Activated T-cell treated with anti-CD3 and anti-CD28 coated beads, Interleukin-2, amount 50 U/mL, for 1 hour (primary cell): ENCODE data around the gene ANKRD63.

ENCODE experiments used
- DNase-seq: peaks from one replicate; pipeline ENCODE4 v3.0.0-alpha.2; 2020

ANKRD63 gene

DNA sequence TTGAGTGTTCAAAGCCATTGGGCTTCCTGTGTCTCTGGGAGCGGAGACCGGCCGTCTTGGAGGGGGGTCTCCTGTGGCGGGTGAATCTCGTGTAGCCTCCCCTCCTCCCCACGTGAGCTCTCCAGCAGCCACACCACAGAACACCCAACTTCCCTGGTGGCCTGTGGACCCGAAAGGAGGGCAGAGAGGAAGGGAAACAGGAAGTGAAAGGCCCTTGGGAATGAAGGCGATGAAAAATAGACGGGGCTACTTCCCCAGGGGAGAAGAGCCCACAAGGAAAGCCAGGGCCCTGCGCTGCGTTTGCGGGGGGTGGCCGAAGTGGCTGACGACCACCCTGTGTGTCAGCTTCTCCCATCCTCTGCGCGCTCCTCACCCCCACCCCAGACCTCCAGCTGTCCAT lies 5.4 kb downstream of the ANKRD63 start:
- no peak for DNase-seq

DNA sequence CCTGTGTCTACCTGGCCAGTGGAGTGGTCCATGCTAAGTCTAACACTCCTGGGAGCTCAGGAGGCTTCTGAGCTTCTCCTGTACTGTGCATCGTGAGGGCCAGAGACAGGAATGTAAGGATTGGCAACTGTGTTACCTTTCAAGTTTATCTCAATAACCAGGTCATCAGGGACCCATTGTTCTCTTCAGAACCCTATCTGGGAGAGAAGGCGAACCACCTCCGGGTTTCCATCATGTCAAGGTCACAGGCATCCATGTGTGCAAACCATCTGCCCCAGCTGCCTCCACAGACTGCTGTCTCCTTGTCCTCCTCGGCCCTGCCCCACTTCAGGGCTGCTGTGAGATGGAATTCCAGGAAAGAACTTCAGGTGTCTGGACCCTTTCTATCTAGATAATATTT lies 5.9 kb downstream of the ANKRD63 start:
- DNase-seq: no peak

DNA sequence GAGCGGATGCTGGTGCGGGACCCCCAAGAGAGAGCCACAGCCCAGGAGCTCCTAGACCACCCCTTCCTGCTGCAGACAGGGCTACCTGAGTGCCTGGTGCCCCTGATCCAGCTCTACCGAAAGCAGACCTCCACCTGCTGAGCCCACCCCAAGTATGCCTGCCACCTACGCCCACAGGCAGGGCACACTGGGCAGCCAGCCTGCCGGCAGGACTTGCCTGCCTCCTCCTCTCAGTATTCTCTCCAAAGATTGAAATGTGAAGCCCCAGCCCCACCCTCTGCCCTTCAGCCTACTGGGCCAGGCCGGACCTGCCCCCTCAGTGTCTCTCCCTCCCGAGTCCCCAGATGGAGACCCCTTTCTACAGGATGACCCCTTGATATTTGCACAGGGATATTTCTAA lies 6.9 kb downstream of the ANKRD63 start:
- no peak for DNase-seq

DNA sequence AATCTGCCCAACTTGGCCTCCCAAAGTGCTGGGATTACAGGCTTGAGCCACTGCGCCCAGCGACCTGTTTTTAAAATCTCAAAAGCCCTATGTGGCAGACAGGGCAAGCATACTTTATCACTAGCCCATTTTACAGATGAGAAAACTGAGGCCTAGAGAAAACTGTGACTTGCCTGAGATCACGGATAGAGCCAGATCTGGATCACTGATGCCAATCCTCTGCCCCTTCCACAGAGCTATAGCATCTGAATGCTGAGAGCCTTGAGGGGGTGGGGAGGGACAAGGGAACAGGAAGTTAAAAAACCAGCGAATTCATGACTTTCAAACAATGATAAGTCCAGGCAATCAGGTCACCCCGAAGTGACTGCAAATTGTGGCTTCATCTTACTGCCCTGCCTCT lies 7.3 kb downstream of the ANKRD63 start:
- no peak for DNase-seq

DNA sequence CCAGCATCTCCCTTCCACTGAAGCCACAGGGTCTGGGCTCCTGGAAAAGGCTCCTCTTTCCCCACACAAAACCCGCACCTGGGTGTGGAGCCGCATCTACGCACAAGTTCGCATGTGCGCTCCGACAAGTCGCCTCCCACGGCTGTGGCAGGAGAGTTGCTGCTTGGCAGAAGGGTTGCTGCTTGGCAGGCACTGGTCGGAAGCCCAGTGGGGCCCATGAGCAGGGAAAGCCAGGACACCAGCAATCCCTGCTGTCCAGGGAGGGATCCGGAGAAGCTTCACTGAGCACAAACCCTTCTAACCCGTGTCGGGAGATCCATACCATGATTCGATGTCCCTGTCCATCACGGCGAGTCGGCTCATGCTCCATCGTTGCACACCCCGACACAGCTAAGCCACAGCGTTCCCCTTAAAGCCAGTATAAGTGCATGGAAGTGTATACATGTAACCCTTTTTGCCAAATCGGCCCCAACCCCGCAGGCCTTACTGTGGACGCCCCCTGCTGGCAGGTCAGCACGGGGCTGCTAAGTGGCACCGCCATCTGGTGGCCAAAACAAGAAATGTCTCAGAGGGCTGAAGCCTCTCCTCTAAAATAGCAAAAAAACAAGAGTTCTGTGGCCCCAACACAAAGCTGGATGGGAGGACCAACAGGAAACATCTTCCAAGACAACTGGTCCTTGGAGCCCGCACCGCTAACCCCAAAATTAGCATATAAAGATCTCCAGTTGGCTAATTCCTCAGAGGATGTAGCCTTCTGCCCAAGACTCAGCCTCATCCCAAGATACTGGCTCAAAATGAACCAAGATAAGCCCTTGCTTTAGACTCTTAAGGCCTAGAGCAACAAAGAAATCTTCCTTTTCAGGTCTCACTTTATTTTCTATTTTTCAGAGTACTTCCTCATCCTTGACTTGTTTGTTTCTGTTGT lies 8.3 kb downstream of the ANKRD63 start:
- peak; percentile 91 for DNase-seq

DNA sequence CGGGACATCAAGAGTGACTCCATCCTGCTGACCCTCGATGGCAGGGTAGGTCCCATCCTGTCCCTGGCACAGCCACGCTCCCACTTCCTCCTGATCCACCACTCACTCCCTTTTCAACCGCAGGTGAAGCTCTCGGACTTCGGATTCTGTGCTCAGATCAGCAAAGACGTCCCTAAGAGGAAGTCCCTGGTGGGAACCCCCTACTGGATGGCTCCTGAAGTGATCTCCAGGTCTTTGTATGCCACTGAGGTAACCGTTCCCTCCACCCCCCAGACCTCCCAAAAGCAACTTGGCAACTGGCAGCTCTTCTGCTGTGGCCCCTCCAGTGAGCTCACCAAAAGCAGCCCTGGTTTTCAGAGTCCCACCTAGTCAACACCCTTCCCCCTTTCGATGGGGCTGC lies 9.4 kb downstream of the ANKRD63 start:
- DNase-seq: no peak

DNA sequence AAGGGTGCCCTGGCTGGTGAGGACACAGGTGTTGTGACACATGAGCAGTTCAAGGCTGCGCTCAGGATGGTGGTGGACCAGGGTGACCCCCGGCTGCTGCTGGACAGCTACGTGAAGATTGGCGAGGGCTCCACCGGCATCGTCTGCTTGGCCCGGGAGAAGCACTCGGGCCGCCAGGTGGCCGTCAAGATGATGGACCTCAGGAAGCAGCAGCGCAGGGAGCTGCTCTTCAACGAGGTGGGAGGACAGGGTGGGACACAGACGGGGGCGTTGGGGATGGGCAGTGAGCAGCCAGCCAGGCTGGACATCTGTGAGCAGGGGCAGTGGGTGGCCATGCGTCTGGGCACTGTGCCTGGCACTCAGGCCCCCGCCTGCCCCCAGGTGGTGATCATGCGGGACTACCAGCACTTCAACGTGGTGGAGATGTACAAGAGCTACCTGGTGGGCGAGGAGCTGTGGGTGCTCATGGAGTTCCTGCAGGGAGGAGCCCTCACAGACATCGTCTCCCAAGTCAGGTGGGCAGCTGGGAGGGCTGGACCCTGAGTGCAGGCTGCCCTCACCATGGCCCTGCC lies 10.3 kb downstream of the ANKRD63 start:
- DNase-seq: no peak

DNA sequence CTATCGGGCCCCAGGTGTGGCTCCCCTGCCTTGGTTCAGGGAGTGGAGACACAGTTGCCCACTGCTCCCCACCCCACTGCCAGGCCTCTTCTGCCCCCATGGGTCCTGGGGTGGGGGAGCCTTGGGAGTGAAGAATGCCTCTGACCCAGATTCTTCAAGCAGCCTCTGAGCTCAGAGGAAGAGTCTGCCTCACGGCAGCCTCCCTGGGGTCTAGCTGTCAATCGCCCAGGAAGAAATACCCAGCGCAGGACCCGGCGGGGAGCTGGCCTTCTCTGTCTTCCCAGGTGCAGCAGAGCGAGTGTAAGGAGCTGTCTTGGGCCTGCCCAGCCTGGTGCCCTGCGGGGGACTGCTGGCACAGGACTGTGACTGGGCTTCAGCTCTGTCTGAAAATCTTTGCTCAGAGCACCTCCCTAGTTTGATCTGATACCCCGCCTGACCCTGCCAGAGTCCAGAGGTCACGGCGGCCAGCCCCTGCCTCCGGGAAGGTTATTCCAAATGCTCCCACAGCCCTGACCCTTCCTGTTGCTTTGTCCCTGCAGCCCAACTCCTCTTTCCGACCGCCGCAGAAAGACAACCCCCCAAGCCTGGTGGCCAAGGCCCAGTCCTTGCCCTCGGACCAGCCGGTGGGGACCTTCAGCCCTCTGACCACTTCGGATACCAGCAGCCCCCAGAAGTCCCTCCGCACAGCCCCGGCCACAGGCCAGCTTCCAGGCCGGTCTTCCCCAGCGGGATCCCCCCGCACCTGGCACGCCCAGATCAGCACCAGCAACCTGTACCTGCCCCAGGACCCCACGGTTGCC lies 11.0 kb downstream of the ANKRD63 start:
- no peak for DNase-seq

DNA sequence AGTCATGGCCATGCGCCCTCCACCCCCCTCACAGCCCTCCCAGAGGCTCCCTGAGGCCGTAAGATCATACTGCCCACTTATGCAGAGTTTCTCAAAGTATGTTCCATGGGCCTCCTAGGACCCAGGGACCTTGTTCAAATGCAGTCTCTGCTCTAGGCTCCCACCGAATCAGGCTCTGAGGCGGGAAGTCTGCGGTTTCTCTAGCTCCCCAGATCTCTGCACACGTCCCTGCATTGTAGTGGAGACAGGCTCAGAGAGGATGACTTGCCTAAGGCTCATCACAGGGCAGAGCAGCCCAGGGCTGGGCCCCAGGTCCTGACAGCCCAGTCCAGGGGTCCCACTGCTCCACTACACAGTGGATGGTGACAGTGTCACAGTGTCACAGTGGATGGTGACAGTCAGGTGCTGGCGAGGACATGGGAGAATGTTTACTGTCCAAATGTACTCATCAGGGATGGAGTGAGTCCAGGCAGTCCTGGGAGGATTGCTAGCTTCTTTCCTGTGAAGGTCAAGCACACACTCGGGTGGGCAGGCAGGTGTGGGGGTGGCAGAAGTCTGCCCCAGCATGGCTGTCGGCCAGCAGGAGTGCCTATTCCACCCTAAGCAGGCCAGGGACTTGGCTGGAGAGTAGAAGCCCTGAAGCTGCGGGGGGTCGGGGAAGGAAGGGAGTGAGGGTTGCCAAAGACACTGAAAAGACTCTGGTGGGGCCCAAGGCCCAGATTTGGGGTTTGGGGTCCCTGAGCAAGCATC lies 12.4 kb downstream of the ANKRD63 start:
- no peak for DNase-seq

DNA sequence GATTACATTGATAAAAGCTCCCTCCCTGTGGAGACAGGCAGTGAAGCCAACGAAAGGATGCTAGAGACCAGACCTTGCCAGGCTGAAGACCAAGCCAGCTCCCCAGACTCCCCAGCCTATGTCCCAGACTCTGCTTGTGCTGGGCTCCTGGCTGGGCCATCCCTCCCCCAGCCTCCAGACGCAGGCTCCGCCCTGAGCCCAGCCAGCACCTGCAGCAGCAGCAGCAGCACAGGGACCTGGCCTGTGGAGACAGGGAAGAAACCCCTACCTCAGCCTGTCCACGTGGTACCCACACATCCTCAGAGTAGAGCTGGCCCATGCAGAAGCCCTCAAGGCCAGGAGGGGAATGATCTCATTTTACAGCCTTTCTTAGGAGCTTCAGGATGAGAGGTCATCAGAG lies 13.3 kb downstream of the ANKRD63 start:
- no peak for DNase-seq

DNA sequence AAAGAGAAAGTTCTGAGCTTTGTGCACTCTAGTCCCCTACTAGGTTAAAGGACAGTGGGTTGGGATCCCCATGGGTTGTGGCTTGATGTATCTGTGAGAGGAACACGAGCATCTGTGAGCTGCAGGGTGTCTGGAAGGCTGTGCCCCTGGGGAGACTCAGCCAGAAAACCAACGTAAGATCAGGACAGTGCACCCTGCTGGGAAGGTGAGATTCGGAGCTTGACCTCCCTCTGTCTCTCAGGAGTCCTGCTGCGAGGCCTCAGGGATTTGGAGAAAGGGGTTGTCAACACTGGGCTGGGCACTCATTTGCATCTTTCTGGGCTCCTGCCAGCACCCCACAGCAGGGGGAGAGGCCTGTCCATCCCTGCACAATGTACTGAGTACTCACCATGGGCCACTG lies 15.2 kb downstream of the ANKRD63 start:
- DNase-seq: no peak

DNA sequence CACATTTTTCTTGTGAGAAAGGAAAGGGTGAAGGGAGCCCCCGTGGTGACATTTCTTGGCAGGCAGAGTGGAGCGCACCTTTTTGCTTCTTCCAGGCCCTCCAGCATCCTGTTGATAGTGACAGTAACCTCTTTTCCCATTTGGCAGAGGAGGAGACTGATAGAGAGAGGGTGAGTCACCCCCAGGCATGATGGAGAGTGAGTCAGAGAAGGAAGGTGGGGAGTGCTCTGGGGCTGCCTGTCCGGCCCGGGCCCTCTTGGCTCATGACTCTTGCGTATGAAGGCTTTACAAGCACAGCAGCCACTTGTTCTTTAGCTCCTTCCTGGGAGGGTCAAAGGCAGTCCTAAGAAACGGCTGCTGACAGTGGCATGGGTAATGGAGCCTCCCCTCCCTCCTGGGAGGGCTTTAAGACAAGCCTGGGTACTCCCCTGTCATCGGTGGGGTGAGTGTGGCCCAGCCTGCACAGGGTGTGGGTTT lies 16.0 kb downstream of the ANKRD63 start:
- DNase-seq: no peak

DNA sequence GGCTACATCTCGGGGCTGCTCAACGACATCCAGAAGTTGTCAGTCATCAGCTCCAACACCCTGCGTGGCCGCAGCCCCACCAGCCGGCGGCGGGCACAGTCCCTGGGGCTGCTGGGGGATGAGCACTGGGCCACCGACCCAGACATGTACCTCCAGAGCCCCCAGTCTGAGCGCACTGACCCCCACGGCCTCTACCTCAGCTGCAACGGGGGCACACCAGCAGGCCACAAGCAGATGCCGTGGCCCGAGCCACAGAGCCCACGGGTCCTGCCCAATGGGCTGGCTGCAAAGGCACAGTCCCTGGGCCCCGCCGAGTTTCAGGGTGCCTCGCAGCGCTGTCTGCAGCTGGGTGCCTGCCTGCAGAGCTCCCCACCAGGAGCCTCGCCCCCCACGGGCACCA lies 17.0 kb downstream of the ANKRD63 start:
- no peak for DNase-seq

DNA sequence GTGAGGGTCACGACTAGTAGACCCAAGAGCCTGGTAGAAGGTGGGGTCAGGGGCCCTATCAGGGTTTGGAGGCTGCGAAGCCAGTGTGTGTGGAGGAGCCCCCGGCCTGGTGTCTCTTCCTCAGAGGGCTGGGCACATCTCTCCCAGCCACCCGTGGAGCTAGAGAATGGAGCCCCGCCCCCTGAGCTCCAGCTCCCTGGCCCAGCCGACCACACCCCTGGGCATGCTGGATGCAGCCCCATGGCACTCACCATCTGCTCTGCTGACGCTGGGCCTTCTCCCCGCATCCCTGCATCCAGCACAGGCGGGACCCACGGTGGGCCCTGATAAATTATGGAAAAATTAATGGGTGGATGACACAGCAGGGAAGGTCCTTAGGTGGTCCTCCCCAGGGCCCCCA lies 17.5 kb downstream of the ANKRD63 start:
- no peak for DNase-seq

DNA sequence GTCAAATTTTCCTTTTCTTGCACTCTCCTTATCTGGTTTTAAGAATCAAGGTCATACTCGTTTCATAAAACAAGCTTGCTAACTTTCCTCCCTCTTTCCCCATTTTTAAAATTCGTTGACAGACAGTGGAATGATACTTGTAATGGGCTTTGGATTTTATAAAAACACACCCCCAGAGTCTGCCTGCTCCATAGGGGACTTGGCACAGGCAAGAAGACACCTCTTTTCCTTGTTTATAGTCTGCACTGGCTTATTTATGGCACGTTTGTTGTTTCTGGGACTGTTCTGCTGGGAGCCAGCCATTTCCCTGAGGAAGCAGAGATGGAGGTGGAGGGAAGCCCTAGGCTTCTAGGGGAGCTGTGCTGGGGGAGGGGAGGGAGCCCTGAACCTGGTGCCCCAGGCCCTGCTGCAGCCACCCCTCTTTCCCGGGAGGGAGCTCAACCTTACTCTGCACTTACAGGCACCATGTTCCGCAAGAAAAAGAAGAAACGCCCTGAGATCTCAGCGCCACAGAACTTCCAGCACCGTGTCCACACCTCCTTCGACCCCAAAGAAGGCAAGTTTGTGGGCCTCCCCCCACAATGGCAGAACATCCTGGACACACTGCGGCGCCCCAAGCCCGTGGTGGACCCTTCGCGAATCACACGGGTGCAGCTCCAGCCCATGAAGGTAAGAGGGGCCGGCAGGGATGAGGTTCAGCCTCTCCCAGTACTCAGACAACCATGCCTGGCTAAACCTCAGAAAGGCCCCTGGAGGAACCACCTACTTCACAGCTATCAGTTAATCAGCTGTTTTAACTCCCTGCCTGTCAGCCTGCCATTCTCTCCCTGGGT lies 18.3 kb downstream of the ANKRD63 start:
- DNase-seq: no peak

DNA sequence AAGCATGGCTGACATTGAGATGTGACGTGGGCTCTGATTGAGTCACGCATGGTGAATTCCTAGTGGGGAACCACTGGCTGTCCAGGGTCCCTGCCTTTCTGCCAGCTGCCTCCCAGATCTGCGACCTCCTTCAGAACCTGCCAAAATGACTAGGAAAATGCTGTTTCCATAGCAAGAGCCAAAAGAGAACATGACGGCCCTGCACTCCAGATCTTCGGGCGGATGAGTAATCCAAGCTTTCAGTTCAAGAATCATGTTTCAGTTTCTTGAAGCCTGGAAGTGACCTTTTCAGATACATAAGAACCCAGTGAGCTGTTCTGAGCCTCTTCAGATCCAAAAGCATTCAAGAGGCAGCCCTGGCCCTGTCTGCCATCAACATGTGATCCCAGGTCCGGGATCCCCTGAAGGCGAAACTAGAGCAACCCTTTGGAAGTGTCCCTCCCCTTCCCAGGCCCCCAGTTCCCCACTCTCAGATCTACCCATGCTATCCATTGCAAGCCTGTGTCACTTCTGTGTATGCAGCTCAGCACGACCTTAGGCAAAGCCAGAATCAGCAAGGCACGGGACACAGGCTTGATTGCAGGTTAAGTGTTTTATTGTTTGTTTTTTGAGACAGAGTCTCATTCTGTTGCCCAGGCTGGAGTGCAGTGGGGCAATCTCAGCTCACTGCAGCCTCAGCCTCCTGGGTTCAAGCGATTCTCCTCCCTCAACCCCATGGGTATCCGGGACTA lies 19.7 kb downstream of the ANKRD63 start:
- DNase-seq: no peak

DNA sequence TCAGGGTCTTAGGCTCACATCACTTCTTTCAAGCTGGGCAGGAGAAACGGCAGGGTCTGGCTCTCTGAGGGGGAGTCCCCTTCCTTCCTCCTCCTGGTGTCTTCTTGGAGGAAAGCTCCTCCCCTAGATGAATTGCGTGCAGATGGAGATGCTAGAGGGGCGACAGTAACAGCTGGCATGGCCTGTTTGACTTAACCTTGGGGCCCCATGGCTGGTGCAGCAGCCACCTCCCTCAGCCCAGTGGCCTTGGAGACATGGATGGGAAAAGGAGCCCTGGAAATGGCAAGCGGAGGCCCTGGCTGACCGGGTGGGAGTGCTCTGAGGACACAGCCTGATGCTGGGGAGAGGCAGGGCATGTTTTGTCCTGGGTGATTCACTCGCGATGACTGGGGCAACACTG lies 23.8 kb downstream of the ANKRD63 start:
- no peak for DNase-seq

DNA sequence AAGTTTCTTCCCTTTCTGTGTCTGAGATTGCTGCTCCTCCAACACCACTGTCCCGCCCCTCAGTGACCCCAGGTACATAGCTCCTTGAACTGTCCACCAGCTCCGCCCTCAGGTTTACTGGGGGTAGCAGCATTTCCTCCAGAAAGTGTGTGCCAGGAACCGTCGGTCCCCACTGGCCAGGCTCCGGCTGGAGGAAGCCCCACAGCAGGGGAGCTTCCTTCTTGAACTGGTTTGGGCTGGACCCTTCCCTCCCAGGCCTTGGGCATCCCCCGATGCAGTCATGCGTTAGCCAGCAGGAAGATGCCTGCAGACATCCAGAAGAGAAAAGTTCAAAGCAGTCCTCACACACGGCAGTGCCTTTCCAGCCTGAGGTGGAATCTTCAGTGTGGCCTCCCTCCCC lies 24.3 kb downstream of the ANKRD63 start:
- no peak for DNase-seq

DNA sequence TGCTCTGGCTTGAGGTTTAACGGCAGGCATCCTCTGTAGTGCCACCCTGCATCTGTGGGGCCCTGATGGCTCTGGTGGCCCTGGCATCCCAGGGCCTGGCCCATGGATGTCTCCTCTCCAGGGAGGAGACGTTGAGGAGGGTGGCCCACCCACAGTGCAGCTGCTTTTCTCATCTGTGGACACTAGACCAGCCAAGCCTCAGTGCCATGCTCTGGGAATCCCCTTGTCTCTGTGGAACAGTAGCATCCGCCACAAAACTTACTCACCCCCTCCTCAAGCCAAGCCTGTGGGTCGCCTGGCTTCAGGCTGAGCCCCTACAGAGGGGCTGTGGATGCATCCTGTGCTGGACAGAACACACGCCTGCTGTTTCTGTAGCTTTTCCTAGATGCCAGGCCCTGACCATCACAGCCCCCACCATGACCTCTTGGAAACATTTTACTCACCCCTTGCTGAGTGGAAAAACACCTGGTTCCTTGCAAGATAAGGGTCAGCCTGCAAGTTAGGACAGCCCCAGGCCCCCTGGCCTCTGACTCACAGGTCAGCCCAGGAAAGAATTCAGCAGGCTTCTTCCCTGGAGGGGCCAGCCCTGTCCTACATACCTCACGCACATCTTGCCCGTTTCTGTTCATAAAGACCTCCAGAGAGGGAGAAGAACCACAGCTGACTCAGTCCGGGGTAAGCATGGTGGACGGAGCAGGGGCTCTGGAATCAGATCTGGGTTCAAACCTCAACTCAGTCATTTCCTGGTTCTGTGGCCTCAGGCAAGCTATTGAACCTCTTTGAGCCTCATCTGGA lies 25.0 kb downstream of the ANKRD63 start:
- no peak for DNase-seq

DNA sequence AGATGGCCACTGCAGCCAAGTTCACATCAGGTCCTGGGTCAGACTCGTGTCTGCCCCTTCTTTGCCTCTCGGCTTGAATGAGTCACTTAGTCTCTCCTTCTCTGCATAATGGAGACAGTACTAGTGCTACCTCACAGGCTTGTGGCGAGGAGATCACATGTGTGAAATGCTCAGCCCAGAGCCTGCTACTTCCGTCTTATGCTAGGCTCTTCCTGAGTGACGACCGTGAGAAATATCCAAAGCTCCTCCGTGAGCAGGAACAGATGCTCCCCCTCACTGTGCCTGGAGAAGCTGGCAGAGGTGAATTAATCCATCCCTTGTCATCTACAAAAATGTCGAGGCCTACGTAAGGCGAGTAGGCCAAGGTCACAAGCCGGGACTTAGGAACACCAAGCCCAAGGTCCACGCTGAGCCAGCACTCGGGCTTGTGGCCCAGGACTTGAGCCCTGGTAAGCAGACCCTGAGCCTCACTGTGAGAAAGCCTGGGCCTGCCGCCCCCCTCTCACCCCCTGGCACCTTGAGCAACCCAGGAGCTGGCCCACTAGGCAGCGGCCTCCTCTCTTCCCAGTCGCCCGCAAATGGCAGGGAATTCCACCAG lies 26.1 kb downstream of the ANKRD63 start:
- no peak for DNase-seq
